Anterior cingulate cortex (tissue), 58 donors: ENCODE measurements around the gene NTSR2.
A peak's percentile ranks its signal among the peaks of the same experiment; 100 is the strongest.
"Not testable (repeated sequence)": the region's sequence is repeated elsewhere in the genome, so short reads cannot be mapped to it uniquely, and the experiment has no call there.

Experiments
- DNase-seq, 58 donors: peaks; one replicate each; lab custom pipeline; 2025; lab: John Stamatoyannopoulos, UW

The NTSR2 gene

GRCh38 chr2:11680182-11680900, 10.3 kb upstream of the NTSR2 start:
- peak in 3 of 58 donors; percentile 10 to 24 (median 18) for DNase-seq

GRCh38 chr2:11679486-11680181, 9.6 kb upstream of the NTSR2 start:
- DNase-seq, result peak in 2 of 58 donors; percentile 18 to 33

- no peak for DNase-seq
Observed at GRCh38 chr2:11679016-11679415, 9.0 kb upstream of the NTSR2 start.

GRCh38 chr2:11678306-11678960, 8.4 kb upstream of the NTSR2 start:
- no peak for DNase-seq

GRCh38 chr2:11677136-11678055, 7.4 kb upstream of the NTSR2 start:
- peak in 32 of 58 donors; percentile 15 to 68 (median 42) for DNase-seq

- no peak for DNase-seq
Observed at GRCh38 chr2:11676640-11677039, 6.6 kb upstream of the NTSR2 start.

GRCh38 chr2:11675423-11676112, 5.6 kb upstream of the NTSR2 start:
- no peak for DNase-seq

- DNase-seq, result no peak
Observed at GRCh38 chr2:11674983-11675382, 5.0 kb upstream of the NTSR2 start.

- no peak for DNase-seq
Observed at GRCh38 chr2:11672407-11672806, 2.4 kb upstream of the NTSR2 start.

- no peak for DNase-seq
Observed at GRCh38 chr2:11667866-11668637, 1.9 kb downstream of the NTSR2 start.

GRCh38 chr2:11667194-11667593, 2.8 kb downstream of the NTSR2 start:
- no peak for DNase-seq

GRCh38 chr2:11665510-11666362, 4.3 kb downstream of the NTSR2 start:
- DNase-seq, result no peak

- no peak for DNase-seq
Observed at GRCh38 chr2:11665028-11665427, 5.0 kb downstream of the NTSR2 start.

GRCh38 chr2:11663427-11663826, 6.6 kb downstream of the NTSR2 start:
- DNase-seq, result no peak

GRCh38 chr2:11662882-11663281, 7.1 kb downstream of the NTSR2 start:
- no peak for DNase-seq

- DNase-seq, result no peak
Observed at GRCh38 chr2:11661891-11662435, 8.0 kb downstream of the NTSR2 start.

- DNase-seq, result not testable (repeated sequence)
Observed at GRCh38 chr2:11660396-11660795, 9.6 kb downstream of the NTSR2 start.

- DNase-seq, result no peak
Observed at GRCh38 chr2:11659851-11660250, 10.1 kb downstream of the NTSR2 start.
